HG03097 (cell line): ENCODE measurements around the gene HLA-G.
"Not testable (repeated sequence)": the region's sequence is repeated elsewhere in the genome, so short reads cannot be mapped to it uniquely, and the experiment has no call there.

Source experiments
- ATAC-seq: cut with Tn5 transposase; IDR thresholded peaks from one replicate; pipeline ENCODE4 v1.9.1; 2021; ENCODE audit not compliant: unreplicated experiment, low FRiP score

The HLA-G gene

DNA sequence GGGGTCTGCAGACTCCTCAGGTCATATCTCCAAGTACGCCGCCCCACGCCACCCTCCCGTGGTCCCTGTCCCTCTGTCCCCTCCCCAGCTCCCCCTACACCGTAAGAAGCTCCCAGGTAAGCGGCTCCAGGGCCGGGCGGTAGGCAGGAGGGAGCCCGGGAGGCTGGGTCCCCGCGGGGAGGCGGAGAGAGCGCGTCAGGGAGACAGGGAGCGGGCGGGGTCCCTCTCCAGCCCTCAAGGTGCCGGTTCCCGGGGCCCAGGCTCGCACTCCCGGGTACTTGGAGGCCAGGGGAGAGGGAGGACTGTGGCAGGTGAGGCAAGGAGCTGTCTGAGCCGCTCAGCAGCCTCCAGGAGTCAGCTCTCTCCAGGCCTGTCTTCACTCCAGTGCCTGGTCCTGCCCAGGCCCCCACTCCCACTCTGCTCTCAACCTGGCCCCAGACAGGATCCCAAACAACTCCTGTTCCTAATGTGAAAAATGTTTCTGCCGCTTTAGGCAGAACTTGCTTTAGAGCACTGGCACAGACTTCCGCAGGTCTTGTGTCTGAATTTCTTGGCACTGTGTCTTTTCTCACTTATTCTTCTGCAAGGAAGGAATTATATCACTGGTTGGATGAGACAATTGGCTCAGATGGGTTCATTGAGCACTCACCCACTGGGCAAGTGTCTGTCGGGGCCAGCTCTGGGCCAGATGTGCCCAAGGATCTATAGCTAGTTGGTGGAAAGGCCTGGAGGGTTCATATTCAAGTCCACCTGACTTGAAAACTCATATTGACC is 36.6 kb downstream of the HLA-G start:
- ATAC-seq, result no peak

DNA sequence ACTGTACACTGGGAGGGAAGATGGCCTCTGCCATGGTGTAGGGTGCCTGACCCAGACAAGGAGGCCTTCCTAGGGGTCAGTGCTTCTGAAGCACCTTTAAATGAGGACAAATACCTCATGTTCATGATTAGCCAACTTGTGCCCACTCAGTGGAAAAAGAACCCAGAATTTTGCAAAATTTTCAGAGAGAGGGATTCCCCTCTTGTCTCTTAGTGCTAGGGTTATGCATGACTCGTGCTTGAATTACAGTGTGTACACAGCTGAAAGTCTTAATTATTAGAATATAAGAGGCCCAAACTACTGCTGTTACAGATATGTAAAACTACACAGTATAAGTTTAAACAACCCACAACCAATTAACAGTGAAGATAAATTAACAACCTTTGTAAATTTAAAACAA is 38.0 kb downstream of the HLA-G start:
- ATAC-seq, result no peak

DNA sequence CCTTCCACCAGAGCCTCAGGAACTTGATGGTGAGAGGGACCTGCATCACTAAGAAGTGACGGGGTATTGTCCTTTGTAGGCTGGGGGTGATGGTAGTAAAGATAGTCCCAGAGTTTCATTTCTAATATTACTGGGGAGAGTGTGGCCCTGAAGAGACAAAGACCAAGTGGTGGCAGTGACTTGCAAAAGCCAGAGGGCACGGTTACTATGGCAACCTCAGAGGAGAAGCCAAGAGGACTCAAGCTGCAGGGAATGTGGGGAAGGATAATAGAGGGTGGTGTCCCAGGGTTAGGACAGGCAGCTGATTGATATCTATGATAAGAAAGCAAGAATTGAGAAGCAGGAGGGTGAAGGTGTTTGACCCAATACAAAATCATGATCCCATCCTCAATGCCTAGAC is 42.5 kb downstream of the HLA-G start:
- ATAC-seq, result no peak

DNA sequence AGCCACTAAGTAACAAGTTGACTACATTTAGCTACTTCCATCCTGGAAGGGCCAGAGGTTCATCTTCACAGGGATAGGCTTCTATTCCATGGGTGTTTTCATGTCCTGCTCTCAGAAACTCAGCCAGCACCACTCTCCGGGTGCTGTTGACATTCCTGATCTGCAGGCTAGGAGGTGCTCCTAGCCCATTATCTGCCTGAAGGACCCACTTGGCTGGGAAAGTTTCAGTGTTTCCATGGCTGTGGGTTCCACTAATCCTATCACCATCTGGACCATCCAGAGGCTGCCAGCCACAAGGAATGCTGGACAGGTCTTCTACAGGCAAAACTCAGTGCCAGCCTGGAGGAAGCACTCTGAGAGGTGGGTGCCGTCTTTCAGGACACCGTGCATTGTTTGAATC is 45.2 kb downstream of the HLA-G start:
- ATAC-seq, result no peak

DNA sequence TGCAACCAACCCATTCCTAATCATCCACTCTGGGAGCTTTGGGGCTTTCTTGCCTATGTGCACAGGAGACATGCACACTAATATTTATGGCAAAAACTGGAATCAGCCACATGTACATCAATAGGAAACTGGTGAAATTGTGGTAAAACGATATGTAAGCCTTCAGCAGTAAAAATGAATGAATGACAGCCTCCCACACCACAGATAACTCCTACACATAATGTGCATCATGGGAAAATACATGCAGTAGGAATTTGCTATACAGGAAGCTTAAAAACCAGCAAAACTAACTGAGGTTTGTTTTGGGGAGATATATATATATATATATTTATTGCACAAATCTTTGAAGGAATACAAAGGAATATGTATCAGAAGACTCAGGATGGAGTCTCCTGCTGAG is 47.6 kb downstream of the HLA-G start:
- no peak for ATAC-seq

DNA sequence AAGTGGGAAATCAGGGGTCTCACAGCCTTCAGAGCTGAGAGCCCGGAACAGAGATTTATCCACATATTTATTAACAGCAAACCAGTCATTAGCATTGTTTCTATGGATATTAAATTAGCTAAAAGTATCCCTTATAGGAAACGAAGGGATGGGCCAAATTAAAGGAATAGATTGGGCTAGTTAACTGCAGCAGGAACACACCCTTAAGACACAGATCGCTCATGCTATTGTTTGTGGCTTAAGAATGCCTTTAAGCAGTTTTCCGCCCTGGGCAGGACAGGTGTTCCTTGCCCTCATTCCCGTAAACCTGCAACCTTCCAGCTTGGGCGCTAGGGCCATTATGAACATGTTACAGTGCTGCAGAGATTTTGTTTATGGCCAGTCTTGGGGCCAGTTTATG is 48.1 kb downstream of the HLA-G start:
- not testable (repeated sequence) for ATAC-seq
